ENCODE results near the gene INTS7.

INTS7 gene

DNA sequence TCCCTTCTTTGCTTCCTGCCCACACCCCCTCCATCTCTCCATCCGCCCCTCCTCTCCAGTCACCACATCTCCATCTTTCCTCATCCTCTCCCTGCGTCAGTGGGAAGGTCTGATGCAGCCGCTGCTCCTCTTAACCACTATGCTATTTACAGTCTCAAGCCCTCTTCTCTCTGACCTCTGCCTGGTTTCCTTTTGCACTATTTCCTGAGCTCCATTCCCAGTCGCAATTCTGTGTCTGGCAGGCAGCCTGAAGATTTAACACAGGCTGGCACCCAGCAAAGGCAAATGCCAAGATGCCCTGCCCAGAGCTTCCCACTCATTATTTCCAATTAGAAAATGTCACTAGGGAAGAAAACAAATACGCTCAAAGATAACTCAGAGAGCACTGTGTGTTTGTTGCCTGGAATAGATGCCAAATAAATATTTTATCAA, 115.2 kb downstream of the INTS7 start:
- TF ChIP-seq TAF1 (IDR thresholded peaks at IDR 0.05; ENCODE audit: low read depth) (no peak), MAX (IDR thresholded peaks at IDR 0.05) (no peak), USF1 (IDR thresholded peaks at IDR 0.05) (no peak), CREB1 (IDR thresholded peaks at IDR 0.05; ENCODE audit: low read depth) (no peak), CEBPB (IDR thresholded peaks at IDR 0.05) (no peak), EGR1 (IDR thresholded peaks at IDR 0.05) (no peak), TCF12 (IDR thresholded peaks at IDR 0.05; ENCODE audit: low read depth) (no peak), FOXM1 (IDR thresholded peaks at IDR 0.05; ENCODE audit: borderline replicate concordance, low read depth) (no peak), EP300 (IDR thresholded peaks at IDR 0.05; ENCODE audit: borderline replicate concordance) (no peak), TEAD4 (IDR thresholded peaks at IDR 0.05) (no peak), YY1 (IDR thresholded peaks at IDR 0.05; ENCODE audit: low read depth) (no peak), NFIC (IDR thresholded peaks at IDR 0.05) (no peak), ZBTB7A (IDR thresholded peaks at IDR 0.05; ENCODE audit: low read depth) (no peak), RAD21 (IDR thresholded peaks at IDR 0.05; ENCODE audit: low read depth) (no peak)
- TF ChIP-seq, protein P1, sequence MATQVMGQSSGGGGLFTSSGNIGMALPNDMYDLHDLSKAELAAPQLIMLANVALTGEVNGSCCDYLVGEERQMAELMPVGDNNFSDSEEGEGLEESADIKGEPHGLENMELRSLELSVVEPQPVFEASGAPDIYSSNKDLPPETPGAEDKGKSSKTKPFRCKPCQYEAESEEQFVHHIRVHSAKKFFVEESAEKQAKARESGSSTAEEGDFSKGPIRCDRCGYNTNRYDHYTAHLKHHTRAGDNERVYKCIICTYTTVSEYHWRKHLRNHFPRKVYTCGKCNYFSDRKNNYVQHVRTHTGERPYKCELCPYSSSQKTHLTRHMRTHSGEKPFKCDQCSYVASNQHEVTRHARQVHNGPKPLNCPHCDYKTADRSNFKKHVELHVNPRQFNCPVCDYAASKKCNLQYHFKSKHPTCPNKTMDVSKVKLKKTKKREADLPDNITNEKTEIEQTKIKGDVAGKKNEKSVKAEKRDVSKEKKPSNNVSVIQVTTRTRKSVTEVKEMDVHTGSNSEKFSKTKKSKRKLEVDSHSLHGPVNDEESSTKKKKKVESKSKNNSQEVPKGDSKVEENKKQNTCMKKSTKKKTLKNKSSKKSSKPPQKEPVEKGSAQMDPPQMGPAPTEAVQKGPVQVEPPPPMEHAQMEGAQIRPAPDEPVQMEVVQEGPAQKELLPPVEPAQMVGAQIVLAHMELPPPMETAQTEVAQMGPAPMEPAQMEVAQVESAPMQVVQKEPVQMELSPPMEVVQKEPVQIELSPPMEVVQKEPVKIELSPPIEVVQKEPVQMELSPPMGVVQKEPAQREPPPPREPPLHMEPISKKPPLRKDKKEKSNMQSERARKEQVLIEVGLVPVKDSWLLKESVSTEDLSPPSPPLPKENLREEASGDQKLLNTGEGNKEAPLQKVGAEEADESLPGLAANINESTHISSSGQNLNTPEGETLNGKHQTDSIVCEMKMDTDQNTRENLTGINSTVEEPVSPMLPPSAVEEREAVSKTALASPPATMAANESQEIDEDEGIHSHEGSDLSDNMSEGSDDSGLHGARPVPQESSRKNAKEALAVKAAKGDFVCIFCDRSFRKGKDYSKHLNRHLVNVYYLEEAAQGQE (IDR thresholded peaks at IDR 0.05; ENCODE audit: low read depth) = no peak

GRCh38 chr1:211918843-211919414, 116.4 kb downstream of the INTS7 start:
- no peak for TF ChIP-seq USF1 (IDR thresholded peaks at IDR 0.05)
- no peak for TF ChIP-seq TAF1 (IDR thresholded peaks at IDR 0.05; ENCODE audit: low read depth)

- TF ChIP-seq NFIC (IDR thresholded peaks at IDR 0.05) (no peak), TAF1 (IDR thresholded peaks at IDR 0.05; ENCODE audit: low read depth) (no peak), CREB1 (IDR thresholded peaks at IDR 0.05; ENCODE audit: low read depth) (no peak), TEAD4 (IDR thresholded peaks at IDR 0.05) (no peak), USF1 (IDR thresholded peaks at IDR 0.05) (no peak), EP300 (IDR thresholded peaks at IDR 0.05; ENCODE audit: borderline replicate concordance) (no peak), ZBTB7A (IDR thresholded peaks at IDR 0.05; ENCODE audit: low read depth) (no peak), FOXM1 (IDR thresholded peaks at IDR 0.05; ENCODE audit: borderline replicate concordance, low read depth) (no peak), RAD21 (IDR thresholded peaks at IDR 0.05; ENCODE audit: low read depth) (no peak), MAX (IDR thresholded peaks at IDR 0.05) (no peak), YY1 (IDR thresholded peaks at IDR 0.05; ENCODE audit: low read depth) (no peak), CEBPB (IDR thresholded peaks at IDR 0.05) (no peak), TCF12 (IDR thresholded peaks at IDR 0.05; ENCODE audit: low read depth) (no peak), EGR1 (IDR thresholded peaks at IDR 0.05) (no peak)
- TF ChIP-seq, protein P1 (IDR thresholded peaks at IDR 0.05; ENCODE audit: low read depth) = no peak
These were observed 119.4 kb downstream of the INTS7 start for GRCh38 chr1:211915924-211916323.

DNA sequence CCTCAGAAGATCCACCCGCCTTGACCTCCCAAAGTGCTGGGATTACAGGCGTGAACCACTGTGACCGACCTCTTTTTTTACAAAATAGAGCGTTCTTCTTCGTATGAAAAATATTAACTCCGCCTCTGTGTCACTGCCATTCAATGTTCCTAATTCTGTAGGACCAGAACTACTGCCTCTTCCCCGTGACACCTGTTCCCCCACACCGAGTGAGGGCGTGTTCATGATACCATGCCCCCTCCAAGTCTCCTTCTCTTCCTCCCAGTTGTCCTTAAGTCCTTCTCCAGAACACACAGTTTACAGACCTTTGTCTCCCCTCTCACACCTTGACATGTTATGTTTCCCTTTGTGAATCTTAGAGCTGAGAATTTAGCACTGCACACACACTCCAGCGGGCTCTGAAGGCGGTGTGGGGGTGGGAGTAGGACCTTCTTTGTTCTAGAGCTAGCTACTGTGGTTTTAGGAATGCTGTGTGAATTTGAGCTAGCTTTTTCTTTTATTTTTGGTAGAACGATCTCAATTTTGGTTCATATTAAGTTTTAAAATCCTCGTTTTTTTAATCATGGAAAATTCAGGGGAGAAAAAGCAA, 122.4 kb downstream of the INTS7 start:
- no peak for TF ChIP-seq NFIC (IDR thresholded peaks at IDR 0.05)
- no peak for TF ChIP-seq CEBPB (IDR thresholded peaks at IDR 0.05)
- TF ChIP-seq RAD21 (IDR thresholded peaks at IDR 0.05; ENCODE audit: low read depth) = no peak
- TF ChIP-seq MAX (IDR thresholded peaks at IDR 0.05) = no peak

DNA sequence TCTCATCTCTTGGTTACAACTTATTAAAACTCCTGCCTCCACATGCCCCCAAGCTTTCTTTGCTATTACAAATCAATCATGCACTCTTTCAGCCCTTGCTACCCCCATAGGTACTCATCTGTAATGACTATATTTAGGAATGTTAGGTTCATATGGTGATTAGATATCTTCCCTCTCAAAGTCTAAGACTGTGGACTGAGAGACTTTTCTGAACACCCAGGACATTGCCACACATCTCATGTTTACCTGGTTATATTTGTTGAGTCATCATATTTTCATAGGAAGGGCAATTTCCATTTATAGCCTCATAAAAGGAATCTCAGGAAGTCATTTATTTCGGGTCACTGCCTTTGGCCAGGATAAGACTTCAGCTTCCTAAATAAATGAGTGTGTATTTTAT, 123.3 kb downstream of the INTS7 start:
- TF ChIP-seq YY1 (IDR thresholded peaks at IDR 0.05; ENCODE audit: low read depth) (no peak), TEAD4 (IDR thresholded peaks at IDR 0.05) (no peak), CREB1 (IDR thresholded peaks at IDR 0.05; ENCODE audit: low read depth) (no peak), TCF12 (IDR thresholded peaks at IDR 0.05; ENCODE audit: low read depth) (no peak), NFIC (IDR thresholded peaks at IDR 0.05) (no peak), MAX (IDR thresholded peaks at IDR 0.05) (no peak), EP300 (IDR thresholded peaks at IDR 0.05; ENCODE audit: borderline replicate concordance) (no peak), TAF1 (IDR thresholded peaks at IDR 0.05; ENCODE audit: low read depth) (no peak), ZBTB7A (IDR thresholded peaks at IDR 0.05; ENCODE audit: low read depth) (no peak), USF1 (IDR thresholded peaks at IDR 0.05) (no peak), EGR1 (IDR thresholded peaks at IDR 0.05) (no peak), CEBPB (IDR thresholded peaks at IDR 0.05) (no peak), FOXM1 (IDR thresholded peaks at IDR 0.05; ENCODE audit: borderline replicate concordance, low read depth) (no peak), RAD21 (IDR thresholded peaks at IDR 0.05; ENCODE audit: low read depth) (no peak)
- TF ChIP-seq, protein P1 (IDR thresholded peaks at IDR 0.05; ENCODE audit: low read depth) = no peak
